Suprapubic skin (tissue), 4 donors: Measurements from ENCODE around the gene PSMC3. TPM values are rescaled to one million over a fixed set of nuclear protein-coding genes. Genes with fewer than 3 reads are reported as not detected.

ENCODE experiments used
- DNase-seq, 2 donors: peaks; one replicate each; pipeline ENCODE4 v3.0.0-alpha.2; 2019; ENCODE audit warnings: low spot score in 2 of 2
- H3K27ac ChIP-seq: fragments of 200-600 bp; sonication (generic); one replicate; pipeline ENCODE4 v1.5.1; 2019
- H3K27me3 ChIP-seq: fragments of 200-600 bp; sonication (generic); one replicate; pipeline ENCODE4 v1.5.1; 2019
- H3K36me3 ChIP-seq: fragments of 200-600 bp; sonication (generic); one replicate; pipeline ENCODE4 v1.5.1; 2019
- H3K4me1 ChIP-seq: fragments of 200-600 bp; sonication (generic); one replicate; pipeline ENCODE4 v1.5.1; 2019
- H3K4me3 ChIP-seq: fragments of 200-600 bp; sonication (generic); one replicate; pipeline ENCODE4 v1.5.1; 2019; ENCODE audit warnings: mild to moderate bottlenecking
- H3K9me3 ChIP-seq: fragments of 200-600 bp; sonication (generic); one replicate; pipeline ENCODE4 v1.5.1; 2019
- EP300 ChIP-seq: sonication (generic); formaldehyde crosslinking; IDR thresholded peaks from one replicate; pipeline ENCODE4 v1.6.1; 2017; ENCODE audit warnings: antibody characterized with exemption
- POLR2A ChIP-seq, 2 donors: fragments of 450-650 bp; IDR thresholded peaks; one replicate each; pipeline ENCODE4 v1.6.1; 2017; ENCODE audit warnings: antibody characterized with exemption in 2 of 2, mild to moderate bottlenecking in 2 of 2, moderate library complexity in 2 of 2
- POLR2AphosphoS5 ChIP-seq, 3 donors: sonication (generic); formaldehyde crosslinking; IDR thresholded peaks; one replicate each; pipeline ENCODE4 v1.6.1; 2017; ENCODE audit warnings: antibody characterized with exemption in 3 of 3
- WGBS: methylation state at CpG from one replicate; pipeline ENCODE4 v1.1.5; 2018; 5-methylcytosine and 5-hydroxymethylcytosine counted together
- total RNA-seq, 4 donors: library from RNA; depleted of rRNA; stranded (reverse); fragments of >200 nt; gene quantifications; one replicate each; pipeline ENCODE4 v1.1.0, GENCODE V29; 2016
- TF ChIP-seq, protein P1 (sequence below), 2 donors: fragments of 200-600 bp in 1 of 2; fragments of 450-650 bp in 1 of 2; sonication (generic) in 1 of 2; IDR thresholded peaks; one replicate each; pipeline ENCODE4 v1.5.1; 2016 to 2019; ENCODE audit warnings: antibody characterized with exemption in 2 of 2, mild to moderate bottlenecking in 1 of 2, moderate library complexity in 1 of 2

The PSMC3 gene
- total RNA-seq, 4 donors from 2014 or later = 52.5 to 124 (median 103) TPM

DNA sequence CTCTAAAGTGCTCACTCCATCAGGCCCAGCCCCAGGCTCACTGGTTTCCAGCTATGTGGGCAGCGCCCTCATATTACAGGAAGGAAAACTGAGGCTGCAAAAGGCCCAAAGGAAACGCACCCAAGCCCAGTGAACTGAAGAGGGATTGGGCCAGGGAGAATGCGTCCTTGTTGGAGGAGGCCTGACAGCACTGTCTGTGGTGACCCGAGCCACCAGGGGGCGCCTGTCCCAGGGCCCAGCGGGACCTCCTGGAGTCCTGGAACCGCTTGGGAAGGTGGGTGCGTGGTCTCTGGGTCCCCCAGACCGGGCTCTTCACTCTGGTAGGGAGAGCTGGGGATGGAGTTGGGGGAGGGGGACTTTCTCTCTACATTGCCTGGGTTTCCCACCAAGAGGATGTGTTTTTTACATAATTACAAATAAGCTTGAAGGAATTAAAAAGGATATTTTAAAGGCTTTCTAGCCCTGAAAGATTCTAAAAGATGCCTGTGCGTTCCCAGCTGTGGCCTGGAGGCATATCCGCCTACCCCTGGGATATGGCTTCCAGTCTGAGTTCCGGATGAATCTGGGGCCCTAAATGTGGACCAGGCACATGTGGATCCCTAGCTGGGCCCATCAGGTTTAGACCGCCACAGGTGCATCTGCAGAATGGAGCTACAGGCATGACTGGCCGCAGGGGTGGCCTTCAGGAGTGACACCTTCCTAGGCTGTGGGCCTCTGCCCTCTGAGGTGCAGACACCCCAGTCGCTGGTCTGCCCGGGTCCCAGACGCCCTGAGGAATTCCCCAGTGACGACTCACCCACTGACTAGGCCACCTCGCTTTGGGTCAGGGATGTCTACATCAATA is 52.1 kb downstream of the PSMC3 start:
- no peaks in the 10 kb centered on the region for H3K27me3 ChIP-seq
- peaks cover 8% of the 10 kb centered on the region for H3K4me1 ChIP-seq
- no peaks in the 10 kb centered on the region for H3K9me3 ChIP-seq
- no peaks in the 10 kb centered on the region for H3K36me3 ChIP-seq
- H3K27ac ChIP-seq = no peak overlapping the region
- 28% methylated on average over 14 of the region's 19 CpGs for WGBS
- DNase-seq = peak in 1 of 2 donors; percentile 88
- no peak overlapping the region for H3K4me3 ChIP-seq
- TF ChIP-seq, protein P1, sequence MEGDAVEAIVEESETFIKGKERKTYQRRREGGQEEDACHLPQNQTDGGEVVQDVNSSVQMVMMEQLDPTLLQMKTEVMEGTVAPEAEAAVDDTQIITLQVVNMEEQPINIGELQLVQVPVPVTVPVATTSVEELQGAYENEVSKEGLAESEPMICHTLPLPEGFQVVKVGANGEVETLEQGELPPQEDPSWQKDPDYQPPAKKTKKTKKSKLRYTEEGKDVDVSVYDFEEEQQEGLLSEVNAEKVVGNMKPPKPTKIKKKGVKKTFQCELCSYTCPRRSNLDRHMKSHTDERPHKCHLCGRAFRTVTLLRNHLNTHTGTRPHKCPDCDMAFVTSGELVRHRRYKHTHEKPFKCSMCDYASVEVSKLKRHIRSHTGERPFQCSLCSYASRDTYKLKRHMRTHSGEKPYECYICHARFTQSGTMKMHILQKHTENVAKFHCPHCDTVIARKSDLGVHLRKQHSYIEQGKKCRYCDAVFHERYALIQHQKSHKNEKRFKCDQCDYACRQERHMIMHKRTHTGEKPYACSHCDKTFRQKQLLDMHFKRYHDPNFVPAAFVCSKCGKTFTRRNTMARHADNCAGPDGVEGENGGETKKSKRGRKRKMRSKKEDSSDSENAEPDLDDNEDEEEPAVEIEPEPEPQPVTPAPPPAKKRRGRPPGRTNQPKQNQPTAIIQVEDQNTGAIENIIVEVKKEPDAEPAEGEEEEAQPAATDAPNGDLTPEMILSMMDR (IDR thresholded peaks at IDR 0.05) = peak; percentile 92 to 96
- TF ChIP-seq EP300 (no peak), POLR2AphosphoS5 (IDR thresholded peaks at IDR 0.05) (no peak)

DNA sequence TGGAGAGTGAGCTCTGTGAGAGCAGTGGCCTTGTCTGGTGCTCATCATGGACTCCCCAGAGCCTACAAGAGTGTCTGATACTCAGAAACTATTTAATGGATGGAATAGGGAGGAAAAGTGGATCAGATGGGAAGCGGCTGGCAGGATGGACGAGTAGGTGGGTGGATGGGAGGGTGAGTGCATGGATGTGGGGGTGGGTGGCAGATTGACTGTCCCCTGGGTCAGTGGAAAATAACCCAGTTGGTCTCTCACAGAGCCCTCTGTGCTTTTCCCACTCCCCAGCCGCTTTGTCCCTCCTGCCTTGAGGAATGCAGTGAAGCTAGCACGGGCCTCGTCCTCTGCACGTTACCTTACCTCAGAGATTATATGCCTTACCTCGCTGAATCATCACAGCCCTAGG is 53.8 kb downstream of the PSMC3 start:
- WGBS = 66% methylated on average over 7 of the region's 7 CpGs
- TF ChIP-seq POLR2A (IDR thresholded peaks at IDR 0.05) (no peak), EP300 (no peak), POLR2AphosphoS5 (IDR thresholded peaks at IDR 0.05) (no peak)
- TF ChIP-seq, protein P1 (IDR thresholded peaks at IDR 0.05) = no peak
- no peaks in the 10 kb centered on the region for H3K27me3 ChIP-seq
- no peaks in the 10 kb centered on the region for H3K9me3 ChIP-seq
- no peaks in the 10 kb centered on the region for H3K36me3 ChIP-seq
- peaks cover 8% of the 10 kb centered on the region for H3K4me1 ChIP-seq
- DNase-seq = no peak
- no peak overlapping the region for H3K27ac ChIP-seq
- H3K4me3 ChIP-seq = no peak overlapping the region

DNA sequence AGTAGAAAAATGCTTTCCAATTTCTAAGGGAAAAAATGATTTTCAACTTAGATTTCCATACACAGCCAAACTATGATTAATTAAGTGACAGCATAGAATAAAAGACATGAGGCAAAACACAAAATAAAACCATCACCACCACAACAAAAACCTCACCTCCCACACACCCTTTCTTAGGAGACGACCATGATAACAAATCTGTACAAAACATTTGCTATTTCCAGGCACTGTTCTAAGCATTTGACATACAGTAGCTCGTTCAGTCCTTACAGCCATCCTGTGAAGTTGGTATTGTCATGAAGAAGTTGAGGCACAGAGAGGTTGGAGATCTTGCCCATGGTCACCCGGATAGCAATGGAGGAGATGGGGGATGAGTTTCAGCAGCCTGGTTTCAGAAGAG is 56.6 kb downstream of the PSMC3 start:
- H3K27me3 ChIP-seq = no peaks in the 10 kb centered on the region
- WGBS = 49% methylated on average over 3 of the region's 3 CpGs
- no peaks in the 10 kb centered on the region for H3K9me3 ChIP-seq
- TF ChIP-seq POLR2A (IDR thresholded peaks at IDR 0.05) (no peak), EP300 (no peak), POLR2AphosphoS5 (IDR thresholded peaks at IDR 0.05) (no peak)
- TF ChIP-seq, protein P1 (IDR thresholded peaks at IDR 0.05) = no peak
- no peak for DNase-seq
- no peak overlapping the region for H3K4me3 ChIP-seq
- peaks cover 5% of the 10 kb centered on the region for H3K4me1 ChIP-seq
- H3K27ac ChIP-seq = peak overlapping the region; percentile 41
- H3K36me3 ChIP-seq = no peaks in the 10 kb centered on the region

Other genes with a start within 250 kb of the PSMC3 start
- gene ARFGAP2, start 249.6 kb downstream of the PSMC3 start, total RNA-seq = 100 to 1,000 TPM; 178 to 248 (median 201) TPM
- 10 to 100 TPM; 42.5 to 59.3 (median 53.5) TPM for gene PACSIN3, start 240.0 kb downstream of the PSMC3 start, total RNA-seq
- 100 to 1,000 TPM in 1 of 4 donors, 10 to 100 TPM in 3; 53.4 to 193 (median 71.8) TPM for gene DDB2, start 211.5 kb downstream of the PSMC3 start, total RNA-seq
- gene ACP2, start 177.6 kb downstream of the PSMC3 start, total RNA-seq = 10 to 100 TPM; 22.9 to 28.0 (median 24.6) TPM
- gene NR1H3, start 168.4 kb downstream of the PSMC3 start, total RNA-seq = 10 to 100 TPM; 17.5 to 27.0 (median 25.0) TPM
- gene MADD, start 156.3 kb downstream of the PSMC3 start, total RNA-seq = 10 to 100 TPM; 47.1 to 91.1 (median 71.3) TPM
- under 1 TPM in 2 of 4 donors, not detected in 2; 0.21 to 0.57 TPM for gene MYBPC3, start 73.7 kb downstream of the PSMC3 start, total RNA-seq
- gene SPI1, start 47.9 kb downstream of the PSMC3 start, total RNA-seq = 10 to 100 TPM in 2 of 4 donors, 1 to 10 TPM in 2; 4.7 to 13.4 (median 9.8) TPM
- gene SLC39A13, start 17.8 kb downstream of the PSMC3 start, total RNA-seq = 10 to 100 TPM; 45.5 to 53.8 (median 52.3) TPM
- gene RAPSN, start 22.7 kb upstream of the PSMC3 start, total RNA-seq = 1 to 10 TPM in 2 of 4 donors, under 1 TPM in 1, not detected in 1; 0.59 to 4.6 (median 1.0) TPM
- gene CELF1, start 126.7 kb upstream of the PSMC3 start, total RNA-seq = 100 to 1,000 TPM in 2 of 4 donors, 10 to 100 TPM in 2; 90.3 to 210 (median 101) TPM
- gene PTPMT1, start 139.2 kb upstream of the PSMC3 start, total RNA-seq = 10 to 100 TPM; 63.2 to 81.4 (median 71.6) TPM
- gene KBTBD4, start 152.5 kb upstream of the PSMC3 start, total RNA-seq = 10 to 100 TPM; 18.4 to 32.2 (median 21.2) TPM
- 10 to 100 TPM; 41.3 to 79.5 (median 62.5) TPM for gene NDUFS3, start 152.6 kb upstream of the PSMC3 start, total RNA-seq
- 1 to 10 TPM in 2 of 4 donors, under 1 TPM in 1, not detected in 1; 0.72 to 2.3 (median 1.7) TPM for gene FAM180B, start 160.2 kb upstream of the PSMC3 start, total RNA-seq
- gene C1QTNF4, start 168.0 kb upstream of the PSMC3 start, total RNA-seq = 1 to 10 TPM in 2 of 4 donors, under 1 TPM in 2; 0.76 to 1.9 (median 1.4) TPM
- gene MTCH2, start 216.1 kb upstream of the PSMC3 start, total RNA-seq = 10 to 100 TPM; 31.1 to 60.9 (median 51.2) TPM